GM19324 (cell line): ENCODE data around the gene RSRC2.
"Not testable (repeated sequence)": the region's sequence is repeated elsewhere in the genome, so short reads cannot be mapped to it uniquely, and the experiment has no call there.

Source experiments
- ATAC-seq: cut with Tn5 transposase; IDR thresholded peaks from one replicate; pipeline ENCODE4 v1.9.1; 2021; ENCODE audit warnings: mild to moderate bottlenecking, moderate library complexity; ENCODE audit not compliant: unreplicated experiment, low FRiP score

The RSRC2 gene

DNA sequence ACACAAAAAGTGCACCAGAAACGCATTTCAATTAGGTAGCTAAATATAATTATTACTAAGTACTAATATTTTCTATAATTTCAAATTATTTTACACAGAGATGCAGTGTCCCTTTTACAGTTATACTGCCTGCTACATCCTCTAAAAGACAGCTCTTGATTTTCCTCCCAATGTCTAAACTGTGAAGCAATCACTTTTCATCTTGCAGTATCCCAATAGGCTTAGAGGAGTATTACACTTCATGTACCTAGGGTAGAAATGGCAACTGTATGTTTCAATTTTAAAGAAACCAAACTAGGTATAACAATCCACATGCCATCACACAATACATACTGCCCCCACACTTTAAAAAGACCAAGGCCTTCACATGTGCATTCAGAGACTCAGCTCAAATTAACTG, 7.3 kb downstream of the RSRC2 start:
- no peak for ATAC-seq

DNA sequence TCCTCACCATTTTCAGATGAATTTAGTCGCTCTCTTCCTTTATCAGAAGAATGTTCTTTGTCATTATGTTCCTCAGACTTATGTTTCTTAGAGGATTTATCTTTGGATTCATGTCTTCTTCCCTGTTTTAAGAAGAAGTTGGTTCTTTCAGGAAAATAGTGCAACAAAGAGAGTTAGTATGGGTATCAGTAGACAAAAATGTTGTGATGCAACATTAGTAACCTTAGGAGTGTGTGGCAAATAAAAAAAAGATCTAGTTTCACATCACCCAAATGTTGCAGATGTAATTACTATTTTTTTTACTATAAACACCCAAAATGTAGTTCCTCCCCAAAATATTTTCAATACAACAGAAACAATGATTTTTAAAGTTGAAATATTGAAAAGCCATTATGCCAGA, 7.8 kb downstream of the RSRC2 start:
- no peak for ATAC-seq

DNA sequence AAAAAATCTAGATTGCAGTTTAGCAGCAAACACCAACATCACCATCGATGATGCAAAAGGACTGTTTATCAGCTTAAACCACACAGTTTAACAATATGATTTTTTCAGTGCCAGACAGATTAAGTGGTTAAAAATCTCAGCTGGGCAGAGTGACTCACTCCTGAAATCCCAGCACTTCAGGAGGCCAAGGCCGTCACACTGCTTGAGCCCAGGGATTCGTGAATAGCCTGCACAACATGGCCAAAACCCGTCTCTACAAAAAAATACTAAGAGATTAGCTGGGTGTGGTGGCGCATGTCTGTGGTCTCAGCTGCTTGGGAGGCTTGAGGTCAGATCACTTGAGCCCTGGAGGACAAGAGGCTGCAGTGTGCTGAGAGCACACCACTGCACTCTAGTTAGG, 8.9 kb downstream of the RSRC2 start:
- ATAC-seq, result no peak

DNA sequence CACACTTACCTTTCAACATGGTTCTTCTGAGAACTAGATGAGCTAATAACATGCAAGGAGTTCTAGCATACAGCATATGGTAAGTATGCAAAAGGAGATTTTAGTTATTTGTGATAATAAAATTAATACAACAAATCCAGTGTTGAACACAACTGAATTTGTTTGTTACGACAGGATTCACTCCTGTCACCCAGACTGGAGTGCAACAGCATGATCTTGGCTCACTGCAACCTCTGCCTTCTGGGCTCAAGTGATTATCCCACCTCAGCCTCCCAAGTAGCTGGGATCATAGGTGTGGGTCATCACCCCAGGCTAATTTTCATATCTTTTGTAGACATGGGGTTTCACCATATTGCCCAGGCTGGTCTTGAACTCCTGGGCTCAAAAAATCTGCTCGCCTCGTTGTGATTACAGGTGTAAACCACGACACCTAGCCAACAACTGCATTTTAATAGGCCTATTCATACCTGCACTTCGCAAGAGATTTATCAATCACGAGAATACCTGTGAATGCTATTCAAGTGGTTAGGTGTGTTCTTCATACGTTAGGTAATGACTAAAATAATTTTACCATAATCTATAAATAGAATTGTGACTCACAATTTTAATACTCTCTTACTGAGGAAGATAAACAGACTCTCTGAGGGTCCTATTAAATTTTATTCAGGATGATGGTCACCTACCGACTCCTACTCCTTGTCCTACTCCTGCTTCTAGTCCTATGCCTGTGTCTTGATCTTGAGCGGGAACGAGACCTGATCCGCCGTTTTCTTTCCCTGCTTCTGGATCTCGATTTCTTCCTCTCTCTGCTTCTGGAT, 10.0 kb downstream of the RSRC2 start:
- no peak for ATAC-seq

DNA sequence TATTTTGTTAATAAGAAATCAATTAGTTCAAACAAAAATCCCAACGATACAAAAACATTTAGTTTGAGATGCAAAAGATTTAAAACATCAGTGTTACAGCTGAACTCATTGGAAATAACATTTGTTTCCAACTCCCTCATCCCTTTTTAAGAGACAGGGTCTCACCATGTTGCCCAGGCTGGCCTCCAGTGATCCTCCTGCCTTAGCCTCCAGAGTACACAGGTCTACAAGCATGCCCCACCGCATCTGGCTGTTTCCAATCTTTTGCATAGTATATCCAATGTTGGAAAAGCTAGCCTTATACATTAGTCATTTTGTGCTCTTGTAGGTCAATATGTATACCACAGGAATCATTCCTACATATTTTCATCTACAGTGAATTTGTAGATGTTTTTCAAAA, 11.5 kb downstream of the RSRC2 start:
- ATAC-seq, result no peak

DNA sequence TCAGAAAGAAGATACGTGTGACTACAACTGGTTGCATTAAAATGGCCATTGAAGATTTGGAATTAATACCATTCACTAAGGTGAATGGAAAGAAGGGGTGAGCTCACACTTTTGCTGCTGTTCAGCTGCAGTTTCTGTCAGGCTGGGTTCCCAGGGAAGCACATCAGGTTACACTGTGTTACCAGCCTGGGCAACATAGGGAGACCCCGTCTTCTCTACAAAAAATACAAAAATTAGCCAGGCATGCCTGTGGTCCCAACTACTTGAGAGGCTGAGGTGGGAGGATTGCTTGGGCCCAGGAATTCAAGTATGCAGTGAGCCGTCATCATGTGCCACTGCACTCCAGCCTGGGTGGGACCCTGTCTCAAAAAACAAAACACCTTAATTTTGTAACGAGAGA, 13.1 kb downstream of the RSRC2 start:
- no peak for ATAC-seq

DNA sequence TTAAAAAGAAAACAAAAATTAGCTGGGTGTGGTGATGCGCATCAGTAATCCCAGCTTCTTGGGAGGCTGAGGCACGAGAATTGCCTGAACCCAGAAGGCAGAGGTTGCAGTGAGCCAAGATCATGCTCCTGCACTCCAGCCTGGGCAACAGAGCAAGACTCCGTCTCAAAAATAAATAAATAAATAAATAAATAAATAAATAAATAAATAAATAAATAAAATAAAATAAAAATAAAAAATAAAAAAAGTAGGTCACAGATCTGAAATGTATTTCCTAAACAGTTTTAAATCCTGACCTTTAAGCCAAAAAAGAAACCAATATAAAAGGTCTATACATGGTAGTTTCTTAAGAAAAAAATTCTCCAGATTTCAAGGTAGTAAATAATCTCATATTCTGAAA, 13.7 kb downstream of the RSRC2 start:
- ATAC-seq, result not testable (repeated sequence)

DNA sequence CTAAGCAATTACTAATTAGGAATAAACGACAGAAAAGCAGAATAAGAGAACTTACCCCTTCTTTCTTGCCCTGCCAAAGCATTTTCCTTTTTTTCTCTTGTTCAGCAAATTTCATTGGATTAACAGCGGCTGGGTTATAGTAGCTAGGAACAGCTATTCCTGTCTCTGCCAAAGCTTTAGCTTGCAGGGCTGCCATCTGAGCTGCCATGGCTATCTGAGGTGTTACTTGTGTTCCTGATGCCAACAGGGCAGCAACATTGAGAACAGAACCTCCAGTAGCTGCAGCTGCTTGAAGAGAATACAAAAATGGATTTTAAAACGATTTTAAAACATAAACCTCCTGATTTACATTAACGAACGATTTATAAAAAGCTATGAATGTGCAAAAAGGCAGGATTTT, 18.6 kb downstream of the RSRC2 start:
- ATAC-seq, result no peak

DNA sequence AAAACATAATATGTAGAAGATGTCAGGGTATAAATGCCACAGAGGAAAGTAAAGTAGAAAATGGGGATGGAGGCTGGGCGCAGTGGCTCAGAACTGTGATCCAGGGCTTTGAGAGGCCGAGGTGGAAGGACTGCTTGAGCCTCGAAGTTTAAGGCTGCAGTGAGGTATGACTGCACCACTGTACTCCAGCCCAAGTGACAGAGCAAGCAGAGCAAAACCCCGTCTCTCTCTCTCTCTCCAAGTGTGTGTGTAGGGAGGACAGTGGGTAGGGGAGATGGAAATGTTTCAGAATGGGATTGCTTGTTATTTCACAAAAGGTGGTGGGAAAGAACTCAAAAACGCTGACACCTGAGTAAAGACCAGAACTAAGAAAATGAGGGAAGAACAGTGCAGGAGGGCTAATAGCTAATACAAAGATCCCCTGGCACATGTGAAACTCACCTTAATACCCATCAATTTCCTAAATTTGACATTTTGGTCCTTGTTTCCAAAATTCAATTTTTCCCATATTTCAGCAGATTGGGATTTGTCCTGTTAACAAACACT, 20.3 kb downstream of the RSRC2 start:
- no peak for ATAC-seq

DNA sequence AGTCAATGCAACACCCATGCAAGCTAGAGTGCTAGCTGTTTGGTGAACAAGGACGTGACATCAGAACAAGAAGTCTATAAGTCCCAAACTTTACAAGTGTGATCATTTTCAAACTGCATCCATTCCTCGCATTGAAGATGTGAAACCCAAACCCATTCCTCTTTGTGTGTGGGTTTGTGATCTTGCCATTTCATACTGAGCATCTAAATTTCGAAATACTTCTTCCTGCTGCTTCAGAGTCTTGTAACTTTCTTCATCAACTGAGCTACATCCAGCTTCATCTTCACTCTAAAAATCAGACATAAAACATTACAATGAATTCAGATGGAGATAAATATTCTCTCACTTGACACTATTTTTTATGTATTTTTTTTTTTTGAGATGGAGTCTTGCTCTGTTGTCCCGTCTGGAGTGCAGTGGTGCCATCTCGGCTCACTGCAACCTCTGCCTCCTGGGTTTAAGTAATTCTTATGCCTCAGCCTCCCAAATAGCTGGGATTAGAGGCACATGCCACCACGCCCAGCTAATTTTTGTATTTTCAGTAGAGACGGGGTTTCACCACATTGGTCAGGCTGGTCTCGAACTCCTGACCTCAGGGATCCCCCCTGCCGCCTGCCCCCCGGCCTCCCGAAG, 21.2 kb downstream of the RSRC2 start:
- ATAC-seq, result no peak

DNA sequence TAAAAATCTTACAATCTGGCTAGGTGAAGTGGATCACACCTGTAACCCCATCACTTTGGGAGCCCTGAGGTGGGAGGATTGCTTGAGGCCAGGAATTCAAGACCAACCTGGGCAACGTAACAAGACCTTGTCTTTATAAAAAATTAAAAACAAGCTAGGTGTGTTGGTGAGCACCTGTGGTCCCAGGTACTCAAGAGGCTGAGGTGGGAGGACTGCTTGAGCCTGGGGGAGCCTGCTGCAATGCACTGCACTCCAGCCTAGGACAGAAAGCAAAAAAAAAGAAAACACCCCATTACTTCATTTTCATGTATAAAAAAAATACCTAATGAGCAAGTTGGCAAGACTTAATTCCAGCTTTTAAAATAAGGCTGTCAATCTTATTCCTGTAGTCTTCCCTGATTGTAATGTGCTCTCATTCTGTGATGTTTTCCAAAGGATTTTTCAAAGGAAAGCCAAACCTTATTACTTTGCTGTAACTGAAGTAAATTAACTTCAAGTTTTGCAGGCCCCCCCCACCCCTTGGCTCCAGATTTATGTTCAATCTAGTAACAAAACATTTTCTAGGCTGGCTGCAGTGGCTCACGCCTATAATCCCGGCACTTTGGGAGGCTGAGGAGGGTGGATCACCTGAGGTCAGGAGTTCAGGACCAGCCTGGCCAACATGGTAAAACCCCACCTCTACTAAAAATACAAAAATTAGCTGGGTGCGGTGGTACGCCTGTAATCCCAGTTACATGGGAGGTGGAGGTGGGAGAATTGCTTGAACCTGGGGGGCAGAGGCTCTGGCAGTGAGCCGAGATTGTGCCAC, 22.7 kb downstream of the RSRC2 start:
- ATAC-seq, result no peak

DNA sequence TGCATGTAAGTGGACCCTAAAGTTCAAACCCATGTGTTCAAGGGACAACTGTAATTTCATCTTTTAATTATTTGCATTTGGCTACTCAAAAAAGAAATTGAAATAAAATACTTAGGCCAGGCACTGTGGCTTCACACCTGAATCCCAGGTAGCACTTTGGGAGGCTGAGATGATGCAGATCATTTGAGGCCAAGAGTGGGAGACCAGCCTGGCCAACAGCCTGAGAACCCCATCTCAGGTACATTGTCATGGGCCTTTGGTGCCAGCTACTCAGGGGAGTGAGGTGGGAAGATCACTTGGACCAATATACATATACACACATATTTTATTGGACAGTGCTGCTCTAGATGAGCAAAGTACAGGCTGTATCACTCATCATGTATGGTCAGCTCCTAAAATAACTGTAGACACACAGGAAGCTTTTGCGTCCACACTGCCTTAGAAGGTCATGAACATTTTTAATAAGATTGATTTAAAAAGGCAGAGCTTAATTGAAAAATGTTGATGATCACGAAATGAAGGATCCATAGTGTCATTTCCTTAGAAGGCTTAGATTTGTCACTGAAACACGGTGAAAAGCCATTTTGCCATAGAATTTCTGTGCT, 23.5 kb downstream of the RSRC2 start:
- no peak for ATAC-seq

DNA sequence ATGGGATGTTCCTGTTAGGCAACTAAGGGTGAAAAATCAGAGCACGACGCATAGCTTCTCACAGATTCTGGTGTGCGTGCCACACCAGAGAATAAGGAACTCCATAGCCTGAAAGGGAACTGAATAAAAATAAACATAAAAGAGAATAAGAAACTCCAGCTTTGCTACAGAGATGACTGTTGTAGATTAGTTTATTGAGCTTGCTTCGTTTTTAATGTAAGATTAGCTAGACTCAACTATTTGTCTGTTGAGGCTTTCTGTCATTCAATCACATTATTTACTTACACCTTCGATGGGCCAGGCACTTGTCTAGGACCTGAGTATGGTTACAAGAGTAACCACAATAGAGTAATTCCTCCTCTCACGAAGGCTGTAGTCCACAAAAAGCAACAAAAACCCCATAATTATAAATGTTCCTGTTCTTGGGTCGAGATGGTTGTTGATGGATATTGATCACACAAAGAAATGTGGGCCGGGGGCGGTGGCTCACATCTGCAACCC, 25.2 kb downstream of the RSRC2 start:
- ATAC-seq, result no peak

DNA sequence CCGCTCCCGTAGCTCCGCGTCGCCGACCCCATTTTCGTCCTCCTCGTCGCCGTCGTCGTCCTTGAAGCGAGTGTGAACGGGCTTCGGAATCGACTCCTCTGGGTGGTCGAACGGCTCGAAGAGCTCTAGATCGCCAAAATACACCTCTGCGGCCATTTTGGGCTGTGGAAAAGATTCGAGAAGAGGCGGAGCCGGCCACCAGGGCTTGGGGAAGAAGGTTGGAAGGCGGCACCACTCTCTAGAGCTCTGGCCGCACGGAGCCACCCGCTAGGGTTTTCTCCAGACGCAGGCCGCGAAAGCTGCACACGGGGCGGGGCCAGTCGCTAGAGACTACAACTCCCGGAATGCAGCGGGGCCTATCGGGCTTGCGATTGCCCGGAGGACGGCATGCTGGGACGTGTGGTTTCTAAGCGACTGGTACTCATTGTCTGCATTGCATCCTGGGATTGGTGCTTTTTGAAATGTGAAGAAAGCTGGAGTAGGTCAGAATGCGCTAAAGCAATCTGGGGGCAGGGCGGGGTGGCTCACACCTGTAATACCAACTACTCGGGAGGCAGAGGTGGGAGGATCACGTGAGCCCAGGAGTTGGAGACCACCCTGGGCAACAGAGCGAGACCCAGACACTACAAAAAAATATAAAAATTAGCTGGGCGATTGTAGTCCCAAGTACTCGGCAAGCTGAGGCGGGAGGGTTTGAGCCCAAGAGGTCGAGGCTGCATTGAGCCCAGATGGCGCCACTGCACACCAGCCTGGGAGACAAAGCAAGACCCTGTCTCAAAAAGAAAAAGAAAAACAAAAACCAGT, 25.8 kb downstream of the RSRC2 start, which contains the start of gene ZCCHC8:
TSS of gene ZCCHC8 (minus strand) at position 248 of the 804 bp plus-strand sequence. CDS start at position 156, 92 bp downstream.
- peak; percentile 95 for ATAC-seq

DNA sequence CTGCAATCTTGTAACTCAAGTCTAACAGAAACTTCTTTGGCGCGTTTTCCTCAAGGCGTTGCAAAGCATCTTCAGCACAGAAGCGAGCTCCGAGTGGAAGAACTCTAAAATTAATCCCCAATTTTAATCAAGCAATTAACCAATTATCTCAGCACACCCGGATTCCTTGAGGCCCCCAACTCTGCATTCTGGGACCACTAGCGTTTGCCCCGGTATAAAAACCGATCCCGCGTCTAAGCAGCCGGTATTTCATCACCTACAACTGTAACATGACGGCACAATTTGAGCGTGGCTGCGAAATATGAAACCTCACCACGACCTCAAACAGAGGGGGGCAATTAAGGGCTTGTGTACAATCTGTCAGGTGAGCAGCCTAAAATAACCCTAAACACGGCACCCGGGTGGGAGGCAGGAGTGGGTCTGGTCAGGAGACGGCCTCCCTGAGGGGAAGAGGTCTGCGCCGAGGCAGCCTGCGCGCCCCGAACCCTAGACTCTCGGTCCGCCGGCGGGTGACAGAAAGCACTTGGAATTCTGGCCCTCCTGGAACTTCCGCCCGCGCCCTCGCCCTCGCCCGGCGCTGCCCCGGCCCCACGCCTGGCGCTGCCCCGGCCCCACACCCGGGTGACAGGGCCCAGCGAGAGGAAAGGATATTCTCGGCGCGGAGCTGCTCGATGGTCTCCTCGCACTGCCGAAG, 26.6 kb downstream of the RSRC2 start:
- ATAC-seq, result peak; percentile 24

DNA sequence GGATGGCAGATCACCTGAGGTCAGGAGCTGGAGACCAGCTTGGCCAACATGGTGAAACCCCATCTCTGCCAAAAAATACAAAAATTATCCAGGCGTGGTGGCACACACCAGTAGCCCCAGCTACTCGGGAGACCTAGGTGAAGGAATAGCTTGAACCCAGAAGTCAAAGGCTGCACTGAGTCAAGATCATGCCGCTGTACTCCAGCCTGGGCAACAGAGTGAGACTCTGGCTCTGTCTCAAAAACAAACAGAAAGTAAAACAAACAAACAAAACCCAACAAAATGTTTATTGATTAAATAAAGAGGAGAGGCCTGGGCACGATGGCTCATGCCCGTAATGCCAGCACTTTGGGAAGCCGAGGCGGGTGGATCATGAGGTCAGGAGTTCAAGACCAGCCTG, 31.5 kb downstream of the RSRC2 start:
- ATAC-seq, result no peak

DNA sequence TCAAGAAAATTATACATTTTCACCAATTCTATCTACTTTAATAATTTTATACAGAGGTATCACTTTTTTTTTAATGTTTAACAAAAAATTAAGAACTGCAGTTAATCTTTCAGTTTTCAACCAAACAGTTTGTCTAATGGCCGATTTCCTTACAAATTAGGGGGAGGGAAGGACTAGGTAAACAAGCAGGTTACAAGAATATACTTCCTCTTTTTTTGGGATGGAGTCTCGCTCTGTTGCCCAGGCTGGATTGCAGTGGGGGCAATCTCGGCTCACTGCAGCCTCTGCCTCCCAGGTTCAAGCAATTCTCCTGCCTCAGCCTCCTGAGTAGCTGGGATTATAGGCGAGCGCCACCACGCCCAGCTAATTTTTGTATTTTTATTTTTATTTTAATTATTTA, 33.5 kb downstream of the RSRC2 start:
- not testable (repeated sequence) for ATAC-seq

DNA sequence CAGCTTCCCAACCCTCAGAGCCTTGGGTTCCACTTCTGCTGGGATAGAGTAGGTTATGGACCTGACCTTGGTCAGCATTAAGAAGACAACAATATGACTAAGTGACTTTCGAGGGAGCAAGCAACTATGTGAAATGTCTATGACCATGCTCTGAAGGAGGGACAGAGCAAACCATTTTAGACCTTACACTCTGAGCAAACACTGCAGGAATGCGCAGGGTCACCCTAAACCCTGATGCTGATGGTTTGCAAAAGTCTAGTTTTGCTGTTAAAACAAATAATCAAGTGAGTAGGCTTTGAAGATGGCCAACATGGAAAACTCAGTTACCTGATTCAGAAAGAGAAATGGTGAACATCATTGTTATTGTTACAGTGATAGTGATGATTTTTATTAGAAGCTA, 34.7 kb downstream of the RSRC2 start:
- ATAC-seq, result no peak

DNA sequence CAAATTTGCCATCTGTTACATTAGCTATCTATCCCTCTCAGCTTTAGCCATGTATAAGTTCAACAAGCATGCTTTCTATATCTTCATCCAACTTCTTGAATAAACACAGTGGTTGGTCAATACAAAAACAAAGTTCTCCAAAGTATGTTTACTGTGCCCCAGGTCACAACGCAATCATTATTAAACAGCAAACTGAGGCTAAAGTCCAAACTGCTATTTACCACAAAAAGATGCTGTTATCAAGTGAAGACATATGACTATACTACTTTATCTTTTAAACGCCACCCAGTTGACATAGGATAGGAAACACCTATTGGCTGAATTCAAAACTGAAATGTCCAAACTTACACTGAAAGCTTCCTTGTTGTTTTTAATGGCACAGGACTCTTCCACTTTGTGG, 37.7 kb downstream of the RSRC2 start:
- ATAC-seq, result no peak
